Karpas-422 (cell line): ENCODE data around the gene PERM1. TPM values are rescaled to one million over a fixed set of nuclear protein-coding genes. Genes with fewer than 3 reads are reported as not detected.

Experiments
- DNase-seq: peaks from one replicate; pipeline ENCODE4 v3.0.0-alpha.2; 2015
- H2AFZ ChIP-seq: fragments of 200-600 bp; sonication (generic); 2 replicates; pipeline ENCODE4 v1.6.1; 2014; ENCODE audit warnings: antibody characterized with exemption, low read length, mixed read lengths
- H3K27ac ChIP-seq: fragments of 200-600 bp; sonication (generic); 2 replicates; pipeline ENCODE4 v1.5.1; 2014; ENCODE audit warnings: mild to moderate bottlenecking, low read length, moderate library complexity
- H3K27me3 ChIP-seq: fragments of 200-600 bp; sonication (generic); 2 replicates; pipeline ENCODE4 v1.6.1; 2014; ENCODE audit warnings: low read length, mixed read lengths
- H3K36me3 ChIP-seq: fragments of 200-600 bp; sonication (generic); 2 replicates; pipeline ENCODE4 v1.6.1; 2014; ENCODE audit warnings: low read length, mixed read lengths; ENCODE audit not compliant: insufficient read depth
- H3K4me1 ChIP-seq: fragments of 200-600 bp; sonication (generic); 2 replicates; pipeline ENCODE4 v1.6.1; 2014; ENCODE audit warnings: mild to moderate bottlenecking, low read length, mixed read lengths
- H3K4me2 ChIP-seq: fragments of 200-600 bp; sonication (generic); 2 replicates; pipeline ENCODE4 v1.6.1; 2014; ENCODE audit warnings: low read length, low read depth, mild to moderate bottlenecking; ENCODE audit not compliant: poor library complexity, severe bottlenecking
- H3K4me3 ChIP-seq: fragments of 200-600 bp; sonication (generic); 2 replicates; pipeline ENCODE4 v1.5.1; 2014; ENCODE audit warnings: mild to moderate bottlenecking, antibody characterized with exemption, low read length, mixed read lengths
- H3K79me2 ChIP-seq: fragments of 200-600 bp; sonication (generic); 2 replicates; pipeline ENCODE4 v1.6.1; 2014; ENCODE audit warnings: mild to moderate bottlenecking, low read length, mixed read lengths
- H3K9ac ChIP-seq: fragments of 200-600 bp; sonication (generic); 2 replicates; pipeline ENCODE4 v1.6.0; 2014; ENCODE audit warnings: low read length
- H3K9me2 ChIP-seq: fragments of 200-600 bp; sonication (generic), shearing (Covaris generic); replicated peaks from 2 replicates; pipeline ENCODE4 v1.6.0; 2014; ENCODE audit warnings: mild to moderate bottlenecking, low read length, moderate library complexity; ENCODE audit not compliant: insufficient read depth
- H3K9me3 ChIP-seq: fragments of 300-700, 200-600 bp; sonication (generic); 2 replicates; pipeline ENCODE4 v1.6.1; 2014; ENCODE audit warnings: low read length, mixed read lengths
- H4K20me1 ChIP-seq: fragments of 200-600 bp; sonication (generic); 2 replicates; pipeline ENCODE4 v1.6.1; 2014; ENCODE audit warnings: mild to moderate bottlenecking, antibody characterized with exemption, low read length, low read depth; ENCODE audit not compliant: insufficient read depth
- total RNA-seq: library from RNA; depleted of rRNA; stranded (reverse); fragments of >200 nt; shearing (Covaris generic); gene quantifications from 2 replicates; pipeline ENCODE4 v1.2.3, GENCODE V29; 2014; ENCODE audit warnings: low replicate concordance

Gene PERM1
- total RNA-seq, 1 experiment from 2014 or later, result not detected

DNA sequence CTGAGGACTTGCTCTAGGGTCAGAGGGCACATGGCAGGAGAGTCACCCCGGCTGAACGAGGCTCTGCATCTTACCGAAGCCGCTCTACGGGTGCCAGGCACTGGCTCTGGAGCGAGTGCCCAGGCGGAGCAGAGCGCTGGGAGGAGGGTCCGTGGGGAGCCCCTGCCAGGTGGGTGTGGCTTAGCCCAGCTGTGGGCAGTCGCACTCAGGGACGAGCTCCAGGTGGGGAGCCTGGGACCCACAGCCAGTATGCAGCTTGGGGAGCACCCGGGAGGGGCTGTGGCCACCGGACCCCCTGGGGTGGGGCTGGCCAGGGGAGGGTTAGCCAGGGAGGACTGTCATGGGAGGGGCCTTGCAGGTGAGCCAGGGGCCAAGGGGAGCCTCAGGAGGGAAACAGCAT, 41.8 kb upstream of the PERM1 start:
- H3K79me2 ChIP-seq, result no peaks in the 10 kb centered on the region
- no peak overlapping the region for H2AFZ ChIP-seq
- no peak overlapping the region for H3K27ac ChIP-seq
- no peaks in the 10 kb centered on the region for H3K9me3 ChIP-seq
- H3K4me2 ChIP-seq, result no peak overlapping the region
- H3K36me3 ChIP-seq, result no peaks in the 10 kb centered on the region
- peaks cover 11% of the 10 kb centered on the region for H3K4me1 ChIP-seq
- H4K20me1 ChIP-seq, result peaks cover 20% of the 10 kb centered on the region; the same call in 1 of the 2 replicates
- H3K9ac ChIP-seq, result no peak overlapping the region
- DNase-seq, result no peak
- no peaks in the 10 kb centered on the region for H3K9me2 ChIP-seq
- no peak overlapping the region for H3K4me3 ChIP-seq
- no peaks in the 10 kb centered on the region for H3K27me3 ChIP-seq

DNA sequence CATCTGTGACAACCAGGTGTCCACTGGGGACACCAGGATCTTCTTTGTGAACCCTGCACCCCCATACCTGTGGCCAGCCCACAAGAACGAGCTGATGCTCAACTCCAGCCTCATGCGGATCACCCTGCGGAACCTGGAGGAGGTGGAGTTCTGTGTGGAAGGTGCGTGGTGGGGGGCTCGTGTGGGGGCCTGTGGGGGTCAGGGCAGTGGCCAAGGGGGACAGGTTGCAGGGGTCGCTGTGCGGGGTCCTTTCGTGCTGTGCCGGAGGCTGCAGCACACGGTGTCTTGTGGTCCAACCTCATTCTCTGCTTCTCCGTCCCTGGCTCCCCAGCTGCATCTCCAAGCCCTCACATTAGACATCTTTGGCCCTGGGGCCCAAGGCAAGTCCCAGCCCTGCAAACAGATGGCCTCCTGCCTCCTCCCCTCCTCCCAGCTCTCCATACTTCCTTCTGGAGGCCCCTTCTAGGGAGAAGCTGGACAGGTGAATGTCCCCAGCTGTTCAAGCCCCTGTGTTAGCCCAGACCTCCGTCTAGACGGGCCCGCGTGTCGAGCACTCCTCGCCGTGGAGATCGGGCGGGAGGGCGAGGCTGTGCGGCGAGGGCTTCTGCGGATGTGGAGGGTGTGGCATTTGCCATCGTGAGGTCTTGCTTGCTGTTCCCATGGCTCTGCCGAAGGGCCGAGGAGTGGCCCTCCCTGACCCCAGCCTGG, 40.6 kb upstream of the PERM1 start:
- H3K27me3 ChIP-seq, result no peaks in the 10 kb centered on the region
- no peak overlapping the region for H3K4me3 ChIP-seq
- no peaks in the 10 kb centered on the region for H3K36me3 ChIP-seq
- no peak overlapping the region for H3K4me2 ChIP-seq
- no peaks in the 10 kb centered on the region for H3K9me2 ChIP-seq
- no peak for DNase-seq
- H2AFZ ChIP-seq, result no peak overlapping the region
- H3K27ac ChIP-seq, result no peak overlapping the region
- peaks cover 11% of the 10 kb centered on the region for H3K4me1 ChIP-seq
- H4K20me1 ChIP-seq, result peaks cover 20% of the 10 kb centered on the region; the same call in 1 of the 2 replicates
- H3K79me2 ChIP-seq, result no peaks in the 10 kb centered on the region
- no peaks in the 10 kb centered on the region for H3K9me3 ChIP-seq
- no peak overlapping the region for H3K9ac ChIP-seq

DNA sequence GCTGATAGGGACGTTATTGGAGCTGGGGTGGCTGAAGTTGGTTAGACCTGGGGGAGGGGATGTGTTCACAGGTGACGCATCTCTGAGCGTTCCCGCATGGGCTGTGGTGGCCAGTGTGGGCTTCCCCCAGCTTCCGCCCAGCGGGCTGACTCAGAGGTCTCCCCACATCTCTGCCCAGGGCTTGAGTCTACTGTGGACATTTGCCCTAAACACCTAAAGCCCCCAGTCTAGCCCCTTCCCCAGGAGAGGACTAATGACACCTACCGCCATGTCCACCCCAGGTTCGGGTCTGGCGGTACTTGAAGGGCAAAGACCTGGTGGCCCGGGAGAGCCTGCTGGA, 40.0 kb upstream of the PERM1 start:
- peaks cover 20% of the 10 kb centered on the region; the same call in 1 of the 2 replicates for H4K20me1 ChIP-seq
- no peak overlapping the region for H3K27ac ChIP-seq
- no peak overlapping the region for H3K9ac ChIP-seq
- H3K9me3 ChIP-seq, result no peaks in the 10 kb centered on the region
- no peak overlapping the region for H3K4me2 ChIP-seq
- no peaks in the 10 kb centered on the region for H3K79me2 ChIP-seq
- H3K4me3 ChIP-seq, result no peak overlapping the region
- H3K36me3 ChIP-seq, result no peaks in the 10 kb centered on the region
- no peak for DNase-seq
- peaks cover 11% of the 10 kb centered on the region for H3K4me1 ChIP-seq
- H3K9me2 ChIP-seq, result no peaks in the 10 kb centered on the region
- H3K27me3 ChIP-seq, result no peaks in the 10 kb centered on the region
- no peak overlapping the region for H2AFZ ChIP-seq

DNA sequence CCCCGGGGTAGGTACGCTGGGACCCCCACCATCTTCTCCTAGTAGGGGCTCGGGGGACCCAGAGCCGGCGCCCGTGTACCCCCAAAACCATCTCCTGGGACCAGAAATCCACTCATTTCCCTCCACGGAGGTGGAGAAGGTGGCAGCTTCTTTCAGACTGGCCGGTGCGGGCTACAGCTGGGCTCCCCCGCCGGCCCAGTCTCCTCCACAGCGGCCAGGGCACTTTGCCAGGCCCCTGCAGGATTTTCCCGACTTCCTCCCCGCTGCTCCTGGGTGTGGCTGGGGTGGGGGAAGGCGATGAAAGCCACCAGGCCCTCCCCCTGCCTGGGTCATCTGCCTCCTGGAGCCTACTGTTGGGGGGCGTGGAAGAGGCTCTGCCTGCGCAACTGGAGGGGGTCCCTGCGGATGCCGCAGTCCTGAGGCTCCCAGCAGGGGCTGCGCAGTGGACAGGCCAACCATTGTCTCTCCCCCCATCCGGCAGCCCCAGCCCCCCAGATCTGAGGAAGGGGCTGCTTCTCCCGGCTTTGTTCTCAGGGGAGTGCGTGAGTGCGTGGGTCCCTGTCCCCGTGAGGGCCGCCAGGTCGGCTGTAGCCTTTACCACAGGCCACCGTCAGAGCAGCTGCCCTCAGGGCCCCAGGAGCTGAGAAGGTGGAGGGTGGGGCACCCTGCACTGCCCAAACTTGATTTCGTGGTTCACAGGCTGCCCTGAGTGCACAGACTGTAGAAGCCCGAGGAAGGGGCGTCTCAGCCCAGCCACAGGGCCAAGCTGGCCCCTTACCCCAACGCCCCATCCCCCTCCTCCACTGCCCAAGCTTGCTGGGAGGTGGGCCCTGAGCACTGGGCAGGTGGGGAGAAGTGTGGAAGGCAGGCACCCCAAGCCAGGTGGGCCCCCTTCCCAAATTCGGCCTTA, 39.4 kb upstream of the PERM1 start:
- Histone ChIP-seq H3K9me3 (no peaks in the 10 kb centered on the region), H3K9ac (no peak overlapping the region), H4K20me1 (peaks cover 19% of the 10 kb centered on the region; the same call in 1 of the 2 replicates), H3K9me2 (no peaks in the 10 kb centered on the region), H3K36me3 (no peaks in the 10 kb centered on the region), H3K79me2 (no peaks in the 10 kb centered on the region), H3K4me3 (peak overlapping the region; percentile 67; the same call in 1 of the 2 replicates), H3K4me2 (peak overlapping the region; percentile 79), H3K27ac (no peak overlapping the region), H3K27me3 (no peaks in the 10 kb centered on the region), H2AFZ (no peak overlapping the region), H3K4me1 (peaks cover 11% of the 10 kb centered on the region)
- DNase-seq, result no peak

DNA sequence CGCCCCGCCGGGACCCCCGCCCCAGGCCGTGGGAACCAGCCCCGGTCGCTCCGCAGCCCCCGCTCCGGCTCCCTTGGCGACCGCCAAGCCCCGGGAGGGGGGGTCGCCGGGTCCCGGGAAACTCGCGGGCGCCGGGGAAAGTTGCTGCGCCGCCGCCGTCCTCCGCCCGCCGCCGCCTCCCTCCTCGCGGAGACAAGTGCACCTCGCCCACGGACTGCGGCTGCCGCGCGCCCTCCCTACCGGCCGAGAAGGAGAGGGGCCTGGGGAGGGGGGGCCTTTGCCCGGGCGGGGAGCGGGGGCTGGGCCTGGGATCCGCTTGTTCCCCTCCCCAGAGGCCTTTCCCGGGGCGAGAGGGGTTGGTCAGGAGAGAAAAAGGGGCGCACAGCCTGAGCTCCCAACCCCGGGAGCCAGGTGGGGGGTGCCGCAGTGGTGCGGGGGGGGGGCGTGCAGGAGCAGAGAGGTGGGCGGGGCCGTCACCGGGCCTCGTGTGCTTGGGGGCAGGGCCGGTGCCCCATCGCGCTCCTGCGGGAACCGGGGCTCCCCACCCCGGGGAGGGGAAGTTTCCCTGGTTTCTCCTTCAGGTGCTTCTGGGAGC, 38.6 kb upstream of the PERM1 start:
- Histone ChIP-seq H3K4me3 (peak overlapping the region; percentile 67), H3K36me3 (no peaks in the 10 kb centered on the region)
- no peak for DNase-seq

DNA sequence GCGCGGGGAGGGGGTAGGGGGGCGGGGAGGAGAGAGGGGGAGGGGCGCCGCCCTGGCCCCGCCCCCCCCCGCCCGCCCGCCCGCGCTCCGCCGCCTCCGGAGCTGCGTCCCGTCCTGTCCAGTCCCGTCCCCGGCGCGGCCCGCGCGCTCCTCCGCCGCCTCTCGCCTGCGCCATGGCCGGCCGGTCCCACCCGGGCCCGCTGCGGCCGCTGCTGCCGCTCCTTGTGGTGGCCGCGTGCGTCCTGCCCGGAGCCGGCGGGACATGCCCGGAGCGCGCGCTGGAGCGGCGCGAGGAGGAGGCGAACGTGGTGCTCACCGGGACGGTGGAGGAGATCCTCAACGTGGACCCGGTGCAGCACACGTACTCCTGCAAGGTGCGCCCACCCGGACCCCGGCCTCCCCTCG, 38.1 kb upstream of the PERM1 start, which contains the start of gene AGRN:
Gene AGRN (plus strand): TSS at position 121 of the 405 bp plus-strand sequence. CDS start 53 bp downstream, at position 174.
- H3K9me2 ChIP-seq, result no peaks in the 10 kb centered on the region
- peaks cover 16% of the 10 kb centered on the region; the same call in 1 of the 2 replicates for H4K20me1 ChIP-seq
- no peak within 1 kb of the TSS for H2AFZ ChIP-seq
- H3K4me1 ChIP-seq, result peaks cover 11% of the 10 kb centered on the region
- H3K4me2 ChIP-seq, result peak within 1 kb of the TSS; percentile 79
- no peak within 1 kb of the TSS for H3K27ac ChIP-seq
- H3K27me3 ChIP-seq, result no peaks in the 10 kb centered on the region
- no peaks in the 10 kb centered on the region for H3K9me3 ChIP-seq
- H3K9ac ChIP-seq, result peak within 1 kb of the TSS; percentile 61
- no peaks in the 10 kb centered on the region for H3K36me3 ChIP-seq
- H3K79me2 ChIP-seq, result no peaks in the 10 kb centered on the region
- DNase-seq, result peak; percentile 67
- H3K4me3 ChIP-seq, result peak within 1 kb of the TSS; percentile 67

More for the DNA sequence above, 38.6 kb upstream of the PERM1 start:
- Histone ChIP-seq H3K9me2 (no peaks in the 10 kb centered on the region), H3K9me3 (no peaks in the 10 kb centered on the region), H3K4me1 (peaks cover 11% of the 10 kb centered on the region), H3K79me2 (no peaks in the 10 kb centered on the region), H3K4me2 (peak overlapping the region; percentile 79), H3K27ac (no peak overlapping the region), H2AFZ (no peak overlapping the region), H3K9ac (peak overlapping the region; percentile 61), H3K27me3 (no peaks in the 10 kb centered on the region), H4K20me1 (peaks cover 16% of the 10 kb centered on the region; the same call in 1 of the 2 replicates)

DNA sequence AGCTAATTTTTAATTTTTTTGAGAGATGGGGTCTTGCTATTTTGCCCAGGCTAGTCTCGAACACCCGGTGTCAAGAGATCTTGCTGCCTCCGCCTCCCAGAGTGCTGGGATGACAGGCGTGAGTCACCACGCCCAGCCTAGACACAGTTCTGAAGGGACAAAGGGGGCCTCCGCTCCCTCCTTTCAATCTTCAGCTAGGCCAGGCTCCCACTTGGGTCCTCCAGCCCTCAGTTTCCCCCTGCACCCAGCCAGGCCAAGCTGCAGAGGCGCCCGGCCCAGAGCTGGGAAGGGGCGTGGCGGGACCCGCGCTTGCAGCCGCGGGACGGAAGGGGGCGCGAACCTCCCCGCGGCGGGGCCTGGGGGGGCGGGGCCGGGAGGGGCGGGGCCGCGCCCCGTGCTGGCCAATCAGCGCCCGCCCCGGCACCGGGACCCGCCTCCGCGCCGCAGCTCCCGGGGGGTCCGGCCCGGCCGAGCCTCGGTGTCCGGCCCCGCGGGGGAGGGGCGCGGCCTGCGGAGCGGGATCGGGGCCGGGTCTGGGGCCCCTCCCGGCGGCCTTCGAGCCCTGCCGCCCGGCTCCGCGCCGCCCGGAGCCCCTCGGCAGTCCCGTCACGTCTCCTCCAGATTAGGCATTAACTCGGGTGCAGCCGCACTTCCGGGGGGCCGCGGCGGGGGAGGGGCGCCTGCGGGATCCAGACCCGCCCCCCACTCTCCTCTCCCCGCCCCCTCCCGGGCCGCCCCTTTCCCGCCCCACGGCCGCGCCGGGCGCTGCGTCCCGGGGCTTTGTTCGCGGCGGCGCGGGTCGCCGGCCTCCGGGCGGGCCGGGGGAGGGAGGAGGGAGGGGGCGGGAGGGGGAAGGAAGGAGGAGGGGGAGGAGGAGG, 37.5 kb upstream of the PERM1 start:
- Histone ChIP-seq H3K79me2 (no peaks in the 10 kb centered on the region), H3K36me3 (no peaks in the 10 kb centered on the region), H3K4me3 (peak overlapping the region; percentile 51; the same call in 1 of the 2 replicates), H3K9me2 (no peaks in the 10 kb centered on the region), H3K27ac (no peak overlapping the region), H3K4me1 (peaks cover 16% of the 10 kb centered on the region), H3K4me2 (peak overlapping the region; percentile 23), H3K9me3 (no peaks in the 10 kb centered on the region), H3K27me3 (no peaks in the 10 kb centered on the region), H3K9ac (peak overlapping the region; percentile 39; the same call in 1 of the 2 replicates), H2AFZ (no peak overlapping the region), H4K20me1 (peaks cover 16% of the 10 kb centered on the region; the same call in 1 of the 2 replicates)
- DNase-seq, result peak; percentile 93
